H9 (cell line): ENCODE measurements around the gene MYL2. TPM values are rescaled to one million over a fixed set of nuclear protein-coding genes. Genes with fewer than 3 reads are reported as not detected.
A peak's percentile ranks its signal among the peaks of the same experiment; 100 is the strongest.

Experiments used
- DNase-seq: peaks from one replicate; pipeline ENCODE4 v3.0.0-alpha.2; 2017
- H2AFZ ChIP-seq: one replicate; pipeline ENCODE4 v1.6.1; 2013; ENCODE audit warnings: mild to moderate bottlenecking, low read length, control low read depth, moderate library complexity
- H2AK5ac ChIP-seq: 2 replicates; pipeline ENCODE4 v1.6.1; 2013; ENCODE audit warnings: low read length, control low read depth, mixed read lengths; ENCODE audit not compliant: insufficient read length
- H2BK120ac ChIP-seq: one replicate; pipeline ENCODE4 v1.6.1; 2013; ENCODE audit warnings: low read depth, mild to moderate bottlenecking, low read length, control low read depth, inconsistent platforms; ENCODE audit not compliant: poor library complexity, severe bottlenecking
- H2BK12ac ChIP-seq: 2 replicates; pipeline ENCODE4 v1.6.1; 2013; ENCODE audit warnings: low read length, control low read depth, mixed read lengths, low read depth; ENCODE audit not compliant: insufficient read length
- H2BK15ac ChIP-seq: 2 replicates; pipeline ENCODE4 v1.6.1; 2013; ENCODE audit warnings: low read depth, low read length, control low read depth
- H2BK20ac ChIP-seq: one replicate; pipeline ENCODE4 v1.6.1; 2013; ENCODE audit warnings: low read depth, mild to moderate bottlenecking, low read length, control low read depth, inconsistent platforms; ENCODE audit not compliant: poor library complexity, severe bottlenecking
- H2BK5ac ChIP-seq: 2 replicates; pipeline ENCODE4 v1.6.1; 2013; ENCODE audit warnings: low read length, control low read depth, mixed read lengths; ENCODE audit not compliant: insufficient read length
- H3K14ac ChIP-seq: 2 replicates; pipeline ENCODE4 v1.6.1; 2013; ENCODE audit warnings: low read length, control low read depth; ENCODE audit not compliant: insufficient read depth
- H3K18ac ChIP-seq: 2 replicates; pipeline ENCODE4 v1.6.1; 2013; ENCODE audit warnings: low read depth, mild to moderate bottlenecking, mixed read lengths, low read length, control low read depth; ENCODE audit not compliant: insufficient read length
- H3K23ac ChIP-seq: 2 replicates; pipeline ENCODE4 v1.6.1; 2013; ENCODE audit warnings: low read length, control low read depth, mixed read lengths, low read depth; ENCODE audit not compliant: insufficient read length
- H3K23me2 ChIP-seq: 2 replicates; pipeline ENCODE4 v1.6.1; 2013; ENCODE audit warnings: low read depth, mild to moderate bottlenecking, mixed read lengths, low read length, control low read depth; ENCODE audit not compliant: insufficient read length, poor library complexity, severe bottlenecking
- H3K27ac ChIP-seq: 2 replicates; pipeline ENCODE4 v1.5.1; 2013; ENCODE audit warnings: low read length, control low read depth, mixed read lengths, low read depth; ENCODE audit not compliant: insufficient read length
- H3K27me3 ChIP-seq: 2 replicates; pipeline ENCODE4 v1.6.1; 2013; ENCODE audit warnings: low read length, control low read depth, inconsistent platforms; ENCODE audit not compliant: insufficient read depth
- H3K4ac ChIP-seq: 2 replicates; pipeline ENCODE4 v1.6.1; 2013; ENCODE audit warnings: low read depth, mild to moderate bottlenecking, control low read depth, inconsistent platforms, low read length, moderate library complexity
- H3K4me1 ChIP-seq: 2 replicates; pipeline ENCODE4 v1.6.1; 2013; ENCODE audit warnings: low read length, control low read depth, inconsistent platforms; ENCODE audit not compliant: insufficient read depth
- H3K4me2 ChIP-seq: 2 replicates; pipeline ENCODE4 v1.6.1; 2013; ENCODE audit warnings: low read length, control low read depth, mixed read lengths; ENCODE audit not compliant: insufficient read length, insufficient read depth
- H3K56ac ChIP-seq: 2 replicates; pipeline ENCODE4 v1.6.1; 2013; ENCODE audit warnings: low read depth, mild to moderate bottlenecking, mixed read lengths, low read length, control low read depth; ENCODE audit not compliant: insufficient read length
- H3K79me1 ChIP-seq: 2 replicates; pipeline ENCODE4 v1.6.1; 2013; ENCODE audit warnings: low read depth, mild to moderate bottlenecking, moderate library complexity, low read length, control low read depth, inconsistent platforms; ENCODE audit not compliant: insufficient read depth, poor library complexity, severe bottlenecking
- H3K79me2 ChIP-seq: 2 replicates; pipeline ENCODE4 v1.6.1; 2013; ENCODE audit warnings: low read length, control low read depth, inconsistent platforms; ENCODE audit not compliant: insufficient read depth
- H3K9ac ChIP-seq: 2 replicates; pipeline ENCODE4 v1.6.1; 2013; ENCODE audit warnings: low read length, control low read depth, mixed read lengths; ENCODE audit not compliant: insufficient read length; ENCODE audit errors: extremely low read depth
- H3K9me3 ChIP-seq: one replicate; pipeline ENCODE4 v1.6.1; 2013; ENCODE audit warnings: low read depth, low read length, inconsistent platforms; ENCODE audit not compliant: control insufficient read depth
- H3T11ph ChIP-seq: one replicate; pipeline ENCODE4 v1.6.1; 2013; ENCODE audit warnings: mild to moderate bottlenecking, low read length, control low read depth, inconsistent platforms
- H4K20me1 ChIP-seq: one replicate; pipeline ENCODE4 v1.6.1; 2013; ENCODE audit not compliant: control insufficient read depth, insufficient read length, insufficient read depth
- H4K5ac ChIP-seq: 2 replicates; pipeline ENCODE4 v1.6.1; 2013; ENCODE audit warnings: low read depth, mild to moderate bottlenecking, mixed read lengths, low read length, control low read depth; ENCODE audit not compliant: insufficient read length
- H4K8ac ChIP-seq: replicated peaks from 2 replicates; pipeline ENCODE4 v1.6.1; 2013; ENCODE audit warnings: low read length, control low read depth, mixed read lengths, low read depth; ENCODE audit not compliant: insufficient read length
- H4K91ac ChIP-seq: 2 replicates; pipeline ENCODE4 v1.6.1; 2013; ENCODE audit warnings: low read depth, mild to moderate bottlenecking, moderate library complexity, mixed read lengths, low read length, control low read depth; ENCODE audit not compliant: insufficient read length
- H3K27ac Mint-ChIP-seq, 3 experiments: 2 replicates in 2 of 3; 3 replicates in 1 of 3; pipeline ENCODE4 v1.8.0; 2020 to 2021; ENCODE audit warnings: mixed read lengths in 3 of 3, mild to moderate bottlenecking in 1 of 3, moderate library complexity in 1 of 3
- H3K27me3 Mint-ChIP-seq: 2 replicates; pipeline ENCODE4 v1.8.0; 2021; ENCODE audit warnings: low read depth, mild to moderate bottlenecking, moderate library complexity, mixed read lengths
- H3K36me3 Mint-ChIP-seq, 3 experiments: 2 replicates in 2 of 3; 3 replicates in 1 of 3; pipeline ENCODE4 v1.8.0; 2020 to 2021; ENCODE audit warnings: low read depth in 3 of 3, mixed read lengths in 3 of 3; ENCODE audit not compliant: insufficient read depth in 1 of 3
- H3K4me1 Mint-ChIP-seq, 2 experiments: 2 replicates each; pipeline ENCODE4 v1.8.0; 2020; ENCODE audit warnings: mixed read lengths in 2 of 2
- H3K4me3 Mint-ChIP-seq, 2 experiments: 2 replicates in 1 of 2; 3 replicates in 1 of 2; pipeline ENCODE4 v1.8.0; 2020 to 2021; ENCODE audit warnings: mild to moderate bottlenecking in 2 of 2, mixed read lengths in 2 of 2, moderate library complexity in 1 of 2
- H3K9me3 Mint-ChIP-seq, 2 experiments: 2 replicates in 1 of 2; 3 replicates in 1 of 2; pipeline ENCODE4 v1.8.0; 2020; ENCODE audit warnings: mild to moderate bottlenecking in 2 of 2, mixed read lengths in 2 of 2, moderate library complexity in 1 of 2
- CTCF ChIP-seq: fragments of 200-600 bp; sonication (generic); conservative IDR thresholded peaks from 3 replicates; pipeline ENCODE4 v1.8.0; 2021; ENCODE audit warnings: antibody characterized with exemption, mild to moderate bottlenecking
- WGBS: extraction: QIAGEN DNeasy Blood & Tissue Kit; methylation state at CpG from one replicate; pipeline ENCODE4 v1.1.7; 2013; ENCODE audit warnings: missing lambda C conversion rate, low lambda C conversion rate, mixed read lengths; ENCODE audit not compliant: insufficient read length; ENCODE audit errors: extremely low coverage; 5-methylcytosine and 5-hydroxymethylcytosine counted together
- total RNA-seq: library from RNA; stranded (reverse); gene quantifications from 2 replicates; pipeline ENCODE4 v1.2.1, GENCODE V29; 2021

MYL2 gene
- total RNA-seq, 1 experiment from 2014 or later, result not detected

GRCh38 chr12:110862329-110862728 lies 58.0 kb downstream of the MYL2 start:
- peak overlapping the region in 2 of 3 experiments; percentile 46 to 99; a peak in 4 of 7 replicates for H3K27ac Mint-ChIP-seq
- no CpG with 5 or more reads among the region's 9 CpGs for WGBS

More at GRCh38 chr12:110862329-110862728, 58.0 kb downstream of the MYL2 start:
- no peak overlapping the region for H3K14ac ChIP-seq
- no peaks in the 10 kb centered on the region for H3K27me3 ChIP-seq
- H2BK20ac ChIP-seq, result no peak overlapping the region
- Mint-ChIP-seq H3K27me3 (peaks cover 3% of the 10 kb centered on the region), H3K9me3 (no peaks in the 10 kb centered on the region; a peak in 1 of 5 replicates), H3K36me3 (no peaks in the 10 kb centered on the region; a peak in 1 of 7 replicates), H3K4me3 (no peak overlapping the region), H3K4me1 (peaks cover 40 to 53% of the 10 kb centered on the region in 2 experiments)
- H4K20me1 ChIP-seq, result no peaks in the 10 kb centered on the region
- no peaks in the 10 kb centered on the region for H3K23me2 ChIP-seq
- H3K9ac ChIP-seq, result no peak overlapping the region
- no peak overlapping the region for H3K4me2 ChIP-seq
- no peaks in the 10 kb centered on the region for H3K79me2 ChIP-seq
- H3K23ac ChIP-seq, result no peak overlapping the region
- H4K91ac ChIP-seq, result no peak overlapping the region
- H2BK15ac ChIP-seq, result no peak overlapping the region
- H3K4me1 ChIP-seq, result peaks cover 7% of the 10 kb centered on the region; the same call in 1 of the 2 replicates
- no peak for DNase-seq
- no peak overlapping the region for H2BK12ac ChIP-seq
- H2BK5ac ChIP-seq, result no peak overlapping the region
- H4K8ac ChIP-seq, result no peak overlapping the region
- H4K5ac ChIP-seq, result no peak overlapping the region
- H3K9me3 ChIP-seq, result no peaks in the 10 kb centered on the region
- no peak overlapping the region for H3K18ac ChIP-seq
- H3T11ph ChIP-seq, result no peak overlapping the region
- no peak overlapping the region for H2AFZ ChIP-seq
- no peak for TF ChIP-seq CTCF
- H2AK5ac ChIP-seq, result no peak overlapping the region
- no peak overlapping the region for H3K27ac ChIP-seq
- H3K56ac ChIP-seq, result no peak overlapping the region
- H2BK120ac ChIP-seq, result no peak overlapping the region
- no peak overlapping the region for H3K4ac ChIP-seq
- H3K79me1 ChIP-seq, result no peaks in the 10 kb centered on the region
